Heart left ventricle (tissue), 16 donors: ENCODE data around the gene BANK1. TPM values are rescaled to one million over a fixed set of nuclear protein-coding genes. Genes with fewer than 3 reads are reported as not detected.

Experiments
- ATAC-seq, 4 donors: fragments of 200-7000 bp; cut with Tn5 transposase; one replicate each; pipeline ENCODE4 v1.9.1; 2020 to 2022; ENCODE audit warnings: moderate library complexity in 4 of 4, mild to moderate bottlenecking in 3 of 4, moderate number of reproducible peaks in 1 of 4
- DNase-seq, 5 donors: peaks; one replicate each; pipeline ENCODE4 v3.0.0-alpha.2; 2020
- H3K27ac ChIP-seq, 12 donors: fragments of 200-600 bp; sonication (generic) in 4 of 12; one replicate each; pipeline versions ENCODE4 v1.5.0 to v1.8.0; 2016 to 2022; ENCODE audit warnings: mild to moderate bottlenecking in 2 of 12
- H3K27me3 ChIP-seq, 9 donors: fragments of 200-600 bp; sonication (generic) in 2 of 9; one replicate each; pipeline versions ENCODE4 v1.5.1 to v1.8.0; 2016 to 2022; ENCODE audit warnings: mild to moderate bottlenecking in 3 of 9
- H3K36me3 ChIP-seq, 9 donors: fragments of 200-600 bp; sonication (generic) in 2 of 9; one replicate each; pipeline versions ENCODE4 v1.5.0 to v1.8.0; 2018 to 2022; ENCODE audit warnings: mild to moderate bottlenecking in 2 of 9
- H3K4me1 ChIP-seq, 12 donors: fragments of 200-600 bp; sonication (generic) in 4 of 12; one replicate each; pipeline versions ENCODE4 v1.5.0 to v1.8.0; 2016 to 2022; ENCODE audit warnings: mild to moderate bottlenecking in 3 of 12
- H3K4me3 ChIP-seq, 12 donors: fragments of 200-600 bp; sonication (generic) in 4 of 12; one replicate each; pipeline versions ENCODE4 v1.5.0 to v1.8.0; 2017 to 2022; ENCODE audit warnings: mild to moderate bottlenecking in 9 of 12, moderate library complexity in 4 of 12
- H3K9me3 ChIP-seq, 12 donors: fragments of 200-600 bp; sonication (generic) in 4 of 12; one replicate each; pipeline versions ENCODE4 v1.5.0 to v1.8.0; 2016 to 2022; ENCODE audit warnings: mild to moderate bottlenecking in 1 of 12
- POLR2A ChIP-seq, 2 donors: fragments of 450-650 bp; IDR thresholded peaks; one replicate each; pipeline ENCODE4 v1.6.1; 2017; ENCODE audit warnings: antibody characterized with exemption in 2 of 2, mild to moderate bottlenecking in 2 of 2, moderate library complexity in 2 of 2
- WGBS, 4 donors: extraction: QIAGEN DNeasy Blood & Tissue Kit in 2 of 4; methylation state at CpG; one replicate each; pipeline versions ENCODE4 v1.1.5 to v1.1.7; 2013 to 2018; 5-methylcytosine and 5-hydroxymethylcytosine counted together
- intact Hi-C, 10 donors: fragments of 100-400 bp; cut with DNase I; formaldehyde crosslinking; loops; one replicate each; pipeline versions ENCODE4 v1.11.1 to v1.14.2; 2022
- polyA plus RNA-seq, 2 donors: library from polyadenylated mRNA; stranded (reverse); fragments of 200-250 nt; gene quantifications; one replicate each; pipeline ENCODE4 v1.2.3, GENCODE V29; 2013
- total RNA-seq, 9 donors: library from RNA; depleted of rRNA in 2 of 9; stranded (reverse); fragments of >200 nt in 2 of 9; fragmentation: NEBNext Ultra II Directional in 3 of 9; extraction: Animal tissue kit (Norgen Biotek cat#: 25700) in 3 of 9; gene quantifications; one replicate each; pipeline versions ENCODE4 v1.1.0 to v1.2.4, GENCODE V29; 2016 to 2023
- TF ChIP-seq, protein P1 (sequence below), 12 donors: fragments of 200-600 bp; sonication (generic) in 4 of 12; IDR thresholded peaks; one replicate each; pipeline versions ENCODE4 v1.5.0 to v1.8.0; 2018 to 2022; ENCODE audit warnings: antibody characterized with exemption in 12 of 12, mild to moderate bottlenecking in 5 of 12
- donor health status: ischemic (EF 13 %, LVEDD 7.1; RV severe dilation, severe dysfunction).
- donor health status: healthy with polysubstance abuse.
- donor health status: DM: no; HTN: yes; CAD: no.
- donor health status: DM: no; HTN: no; CAD: no.
- donor health status: ischemic (EF 25% LVEDD 6.9; RV normal size, moderate dysfunction).
- donor health status: ischemic (EF 25% LVEDD 5.7; RV mildly dilated, moderate dysfunction).
- donor health status: healthy.
- donor health status: DM: yes; HTN: yes; CAD: no.
- donor health status: ischemic (EF 35%, LVEDD 5.7; RV mildly dilated, moderate dysfunction).
- donor health status: nonischemic (EF 11% LVEDD 7.7; RV severe dilation, severe dysfunction).
- donor health status: DM: yes; HTN: yes; CAD: no.
- donor health status: PGD.
- donor health status: ischemic (EF 29% LVEDD 5.4; RV normal size, mild dysfunction).
- donor health status: nonischemic (EF 23%, LVEDD 6.1; RV moderate dilation, normal function).

Gene BANK1
- total and polyA plus RNA-seq, 11 donors = 0.08 to 2.7 (median 0.46) TPM; not detected in 4

DNA sequence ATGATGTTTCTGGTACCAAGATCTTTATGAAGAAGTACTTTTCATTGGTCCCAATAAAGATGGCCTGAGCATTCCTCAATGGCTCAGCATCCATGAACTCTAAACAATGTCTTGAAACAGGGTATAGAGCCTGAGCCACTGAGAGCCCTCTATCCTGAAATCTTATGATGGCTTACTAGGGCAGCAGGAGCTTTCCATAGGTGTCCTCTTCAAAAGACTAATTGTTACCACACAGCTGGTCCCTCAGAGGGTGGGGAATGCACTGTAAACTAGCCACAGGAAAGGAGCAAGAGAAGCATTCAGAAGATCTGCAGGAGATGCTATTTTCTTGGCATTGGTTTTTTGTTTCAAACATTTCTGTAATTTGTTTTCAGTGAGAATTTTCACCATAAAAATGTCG, 5.6 kb upstream of the BANK1 start:
- H3K27ac ChIP-seq = no peak overlapping the region
- peaks cover 0 to 3% (median 0%) of the 10 kb centered on the region in 9 donors for H3K27me3 ChIP-seq
- H3K36me3 ChIP-seq = no peaks in the 10 kb centered on the region
- no peak overlapping the region for H3K4me3 ChIP-seq
- intact Hi-C loops = no loop called here
- no peak for DNase-seq
- H3K9me3 ChIP-seq = peaks cover 0 to 4% (median 0%) of the 10 kb centered on the region in 12 donors
- TF ChIP-seq, protein P1, sequence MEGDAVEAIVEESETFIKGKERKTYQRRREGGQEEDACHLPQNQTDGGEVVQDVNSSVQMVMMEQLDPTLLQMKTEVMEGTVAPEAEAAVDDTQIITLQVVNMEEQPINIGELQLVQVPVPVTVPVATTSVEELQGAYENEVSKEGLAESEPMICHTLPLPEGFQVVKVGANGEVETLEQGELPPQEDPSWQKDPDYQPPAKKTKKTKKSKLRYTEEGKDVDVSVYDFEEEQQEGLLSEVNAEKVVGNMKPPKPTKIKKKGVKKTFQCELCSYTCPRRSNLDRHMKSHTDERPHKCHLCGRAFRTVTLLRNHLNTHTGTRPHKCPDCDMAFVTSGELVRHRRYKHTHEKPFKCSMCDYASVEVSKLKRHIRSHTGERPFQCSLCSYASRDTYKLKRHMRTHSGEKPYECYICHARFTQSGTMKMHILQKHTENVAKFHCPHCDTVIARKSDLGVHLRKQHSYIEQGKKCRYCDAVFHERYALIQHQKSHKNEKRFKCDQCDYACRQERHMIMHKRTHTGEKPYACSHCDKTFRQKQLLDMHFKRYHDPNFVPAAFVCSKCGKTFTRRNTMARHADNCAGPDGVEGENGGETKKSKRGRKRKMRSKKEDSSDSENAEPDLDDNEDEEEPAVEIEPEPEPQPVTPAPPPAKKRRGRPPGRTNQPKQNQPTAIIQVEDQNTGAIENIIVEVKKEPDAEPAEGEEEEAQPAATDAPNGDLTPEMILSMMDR (IDR thresholded peaks at IDR 0.05) = no peak
- TF ChIP-seq POLR2A (IDR thresholded peaks at IDR 0.05) = no peak
- 60 to 77% (median 62%) methylated on average over 1 of the region's 1 CpG for WGBS, 4 donors
- H3K4me1 ChIP-seq = peaks cover 0 to under 1% (median 0%) of the 10 kb centered on the region in 12 donors
- ATAC-seq = no peak

DNA sequence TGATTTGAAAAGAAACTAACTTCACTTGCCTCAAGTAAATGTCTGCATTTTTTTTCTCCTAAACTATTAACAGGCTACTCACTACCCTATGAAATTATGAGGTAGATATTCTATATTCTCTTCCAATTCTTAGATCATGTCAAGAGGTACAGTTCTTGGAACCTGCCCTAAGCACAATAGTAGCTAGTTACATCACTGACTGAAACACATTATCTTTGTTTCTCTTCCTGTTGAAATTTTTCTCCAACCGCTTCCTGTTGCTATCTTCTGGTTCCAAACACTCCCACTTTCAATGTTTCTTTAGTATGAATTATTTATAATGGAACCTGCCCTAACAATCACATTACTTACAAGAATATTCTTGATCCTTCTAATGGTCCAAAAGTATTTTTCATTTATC, 5.0 kb upstream of the BANK1 start:
- intact Hi-C loops = no loop called here
- no peak for DNase-seq

DNA sequence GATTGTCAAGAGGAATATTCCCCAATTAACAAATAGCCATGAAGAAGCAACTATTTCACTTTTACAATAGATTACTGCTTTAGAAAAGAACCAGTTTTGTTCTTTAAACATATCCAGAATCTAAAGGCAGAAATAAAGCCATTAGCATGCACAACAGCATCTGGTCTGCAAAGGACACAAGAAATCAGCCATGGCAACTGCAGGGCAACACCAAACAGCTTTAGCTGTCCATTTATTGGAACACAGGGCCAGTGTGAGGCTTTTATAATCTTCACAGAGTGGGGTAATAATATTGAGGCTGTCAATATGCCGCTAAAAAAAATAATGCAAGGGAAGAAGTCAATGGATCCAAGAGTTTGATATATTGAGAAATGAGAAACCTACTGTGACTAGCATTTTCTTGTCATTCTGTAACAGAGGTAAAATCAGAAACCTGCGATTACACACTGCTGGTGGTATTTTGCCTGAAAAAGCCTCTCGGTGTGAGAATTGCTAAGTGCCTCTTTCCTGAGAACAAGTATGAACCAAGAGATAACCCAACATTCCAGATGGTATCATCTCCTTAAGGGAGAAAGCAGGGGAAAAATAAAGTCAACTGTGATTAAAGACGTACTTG, 2.7 kb upstream of the BANK1 start:
- no peak overlapping the region for H3K27ac ChIP-seq
- WGBS, 4 donors = 65 to 73% (median 71%) methylated on average over 4 of the region's 4 CpGs
- H3K4me1 ChIP-seq = peaks cover 0 to 11% (median 0%) of the 10 kb centered on the region in 12 donors
- ATAC-seq = no peak
- peaks cover 0 to 4% (median 0%) of the 10 kb centered on the region in 12 donors for H3K9me3 ChIP-seq
- intact Hi-C loops = no loop called here
- DNase-seq = no peak
- H3K4me3 ChIP-seq = no peak overlapping the region
- peaks cover 0 to 17% (median 10%) of the 10 kb centered on the region in 9 donors for H3K27me3 ChIP-seq
- H3K36me3 ChIP-seq = no peaks in the 10 kb centered on the region
- TF ChIP-seq, protein P1 (IDR thresholded peaks at IDR 0.05) = no peak
- no peak for TF ChIP-seq POLR2A (IDR thresholded peaks at IDR 0.05)

More for the DNA sequence above, 5.0 kb upstream of the BANK1 start:
- H3K36me3 ChIP-seq = no peaks in the 10 kb centered on the region
- ATAC-seq = no peak
- WGBS, 4 donors = 54 to 61% (median 59%) methylated on average over 1 of the region's 1 CpG
- TF ChIP-seq, protein P1 (IDR thresholded peaks at IDR 0.05) = no peak
- TF ChIP-seq POLR2A (IDR thresholded peaks at IDR 0.05) = no peak
- H3K4me1 ChIP-seq = peaks cover 0 to 5% (median 0%) of the 10 kb centered on the region in 12 donors
- H3K27me3 ChIP-seq = peaks cover 0 to 4% (median 1%) of the 10 kb centered on the region in 9 donors
- H3K27ac ChIP-seq = no peak overlapping the region
- H3K4me3 ChIP-seq = no peak overlapping the region
- H3K9me3 ChIP-seq = peaks cover 0 to 4% (median 0%) of the 10 kb centered on the region in 12 donors

DNA sequence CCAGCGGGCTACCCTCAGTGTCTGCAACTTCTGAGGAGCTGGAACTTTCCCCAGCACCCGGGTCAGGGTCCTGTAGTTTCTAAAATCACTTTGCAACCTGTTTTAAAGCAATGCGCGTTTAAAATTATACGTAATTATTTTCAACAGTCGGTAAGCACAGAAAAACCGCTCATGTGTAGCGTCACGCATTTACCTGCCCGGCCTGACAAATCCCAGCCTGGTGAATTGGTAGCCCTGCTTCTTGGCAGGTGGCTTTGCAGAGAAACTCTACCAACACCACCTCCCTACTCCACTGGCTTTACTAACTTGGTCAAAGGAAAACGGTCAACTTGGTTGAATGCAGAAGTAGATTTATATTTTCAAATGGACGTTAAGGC, 640 bp downstream of the BANK1 start:
- Histone ChIP-seq H3K4me1 (peaks cover 0 to 11% (median 0%) of the 10 kb centered on the region in 12 donors), H3K9me3 (peaks cover 0 to 4% (median 0%) of the 10 kb centered on the region in 12 donors), H3K4me3 (peak overlapping the region; percentile 29 to 67 (median 52)), H3K36me3 (no peaks in the 10 kb centered on the region), H3K27ac (no peak overlapping the region), H3K27me3 (peaks cover 0 to 17% (median 10%) of the 10 kb centered on the region in 9 donors)
- intact Hi-C loops = no loop called here
- ATAC-seq (no peak), DNase-seq (no peak)
- WGBS, 4 donors = 38 to 61% (median 40%) methylated on average over 12 of the region's 12 CpGs
- TF ChIP-seq, protein P1 (IDR thresholded peaks at IDR 0.05) = no peak
- no peak for TF ChIP-seq POLR2A (IDR thresholded peaks at IDR 0.05)
